Activated T-helper 9 cell treated with anti-CD3 and anti-CD28 coated beads, Interleukin-2, amount 50 U/mL, for 16 hours (primary cell): Measurements from ENCODE around the gene SLC45A2.

Experiments
- DNase-seq: peaks from one replicate; pipeline ENCODE4 v3.0.0-alpha.2; 2020; ENCODE audit warnings: low read depth

SLC45A2 gene

GRCh38 chr5:34007201-34007620, 22.7 kb upstream of the SLC45A2 start:
- no peak for DNase-seq

- DNase-seq = no peak
Observed at GRCh38 chr5:34005681-34006080, 21.2 kb upstream of the SLC45A2 start.

GRCh38 chr5:34005211-34005610, 20.7 kb upstream of the SLC45A2 start:
- no peak for DNase-seq

GRCh38 chr5:34003941-34004340, 19.4 kb upstream of the SLC45A2 start:
- DNase-seq = no peak

GRCh38 chr5:34002629-34003328, 18.3 kb upstream of the SLC45A2 start:
- DNase-seq = no peak

GRCh38 chr5:34001241-34001841, 16.8 kb upstream of the SLC45A2 start:
- no peak for DNase-seq

- DNase-seq = no peak
Observed at GRCh38 chr5:33999978-34000377, 15.5 kb upstream of the SLC45A2 start.

GRCh38 chr5:33997331-33997983, 13.0 kb upstream of the SLC45A2 start:
- DNase-seq = no peak

- no peak for DNase-seq
Observed at GRCh38 chr5:33995865-33996264, 11.4 kb upstream of the SLC45A2 start.

GRCh38 chr5:33994845-33995244, 10.4 kb upstream of the SLC45A2 start:
- DNase-seq = no peak

- no peak for DNase-seq
Observed at GRCh38 chr5:33992864-33993263, 8.4 kb upstream of the SLC45A2 start.

GRCh38 chr5:33985447-33985846, 954 bp upstream of the SLC45A2 start:
- no peak for DNase-seq

GRCh38 chr5:33984178-33984577, 315 bp downstream of the SLC45A2 start:
- DNase-seq = no peak

GRCh38 chr5:33981408-33982162, 2.9 kb downstream of the SLC45A2 start:
- DNase-seq = no peak

GRCh38 chr5:33980030-33980429, 4.5 kb downstream of the SLC45A2 start:
- DNase-seq = no peak

GRCh38 chr5:33978306-33978705, 6.2 kb downstream of the SLC45A2 start:
- DNase-seq = no peak

- no peak for DNase-seq
Observed at GRCh38 chr5:33976307-33976706, 8.2 kb downstream of the SLC45A2 start.

- no peak for DNase-seq
Observed at GRCh38 chr5:33975852-33976251, 8.6 kb downstream of the SLC45A2 start.

GRCh38 chr5:33973271-33973670, 11.2 kb downstream of the SLC45A2 start:
- DNase-seq = no peak

- no peak for DNase-seq
Observed at GRCh38 chr5:33969572-33970452, 14.7 kb downstream of the SLC45A2 start.

GRCh38 chr5:33968211-33969005, 16.1 kb downstream of the SLC45A2 start:
- no peak for DNase-seq
